Measurements from ENCODE around the gene HEYL.

HEYL gene

DNA sequence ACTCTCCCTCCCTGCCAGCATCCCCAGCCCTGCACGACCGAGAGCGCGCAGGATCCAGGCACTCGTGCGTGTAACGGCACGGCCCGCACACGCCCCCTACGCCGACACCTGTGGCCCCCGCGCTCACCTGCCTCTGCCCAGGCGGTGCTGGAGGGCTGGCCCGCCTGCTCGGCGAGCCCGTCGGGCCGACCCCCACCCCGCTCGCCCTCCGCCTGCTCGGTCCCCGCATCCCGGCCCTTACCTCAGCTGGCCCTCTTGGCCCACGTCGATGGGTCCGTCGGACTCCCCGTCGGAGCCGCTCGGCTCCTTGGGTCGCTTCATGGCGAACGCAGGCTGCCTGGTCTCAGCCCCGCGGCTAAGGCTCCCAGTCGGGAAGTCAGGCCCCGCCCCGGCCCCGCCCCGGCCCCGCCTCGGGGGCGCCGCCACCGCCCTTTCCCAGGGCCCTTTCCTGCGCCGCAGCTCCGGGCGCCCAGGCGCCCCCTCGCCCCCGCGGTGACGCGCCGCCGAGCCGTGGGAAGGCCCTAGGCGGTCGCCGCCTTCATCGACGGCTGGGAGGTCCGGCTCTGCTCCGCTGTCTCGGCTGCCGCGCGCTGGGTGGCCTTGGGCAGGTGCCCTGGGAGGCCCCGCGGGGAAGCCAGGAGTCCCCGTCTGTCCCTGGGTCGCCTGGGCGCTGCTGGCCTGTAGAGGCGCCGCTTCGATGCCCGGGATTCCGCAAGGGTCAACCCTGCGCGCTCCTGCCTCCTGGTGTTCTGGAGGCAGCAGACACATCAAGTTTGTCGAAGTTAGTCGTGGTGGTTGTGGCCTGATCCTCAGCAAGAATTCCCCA is at the start of gene HEYL:
TSS of gene HEYL (minus strand) at position 339 of the 826 bp plus-strand sequence. CDS start at position 321, 18 bp downstream.
- peak; percentile 21 for DNase-seq (ENCODE audit: low spot score)

DNA sequence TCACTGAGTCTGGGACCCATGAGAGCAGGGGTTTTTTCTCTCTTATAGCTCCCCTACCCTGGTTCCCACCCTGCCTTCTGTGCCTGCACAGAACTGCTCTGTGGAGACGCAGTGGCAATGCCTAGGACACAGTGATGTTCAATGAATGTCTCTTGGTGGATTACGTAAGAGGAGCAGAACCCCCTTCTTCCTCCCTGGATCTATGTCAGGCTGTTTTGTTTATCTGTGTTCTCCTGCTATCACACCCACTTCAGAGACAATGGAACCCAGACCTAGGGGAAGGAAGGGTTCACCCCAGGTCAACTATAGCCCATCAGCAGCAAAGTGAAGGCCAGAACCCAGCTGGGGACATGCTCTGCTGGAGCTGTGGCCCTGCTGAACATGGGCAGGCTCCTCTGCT is 49.8 kb upstream of the HEYL start:
- no peak for DNase-seq (ENCODE audit: low spot score)

DNA sequence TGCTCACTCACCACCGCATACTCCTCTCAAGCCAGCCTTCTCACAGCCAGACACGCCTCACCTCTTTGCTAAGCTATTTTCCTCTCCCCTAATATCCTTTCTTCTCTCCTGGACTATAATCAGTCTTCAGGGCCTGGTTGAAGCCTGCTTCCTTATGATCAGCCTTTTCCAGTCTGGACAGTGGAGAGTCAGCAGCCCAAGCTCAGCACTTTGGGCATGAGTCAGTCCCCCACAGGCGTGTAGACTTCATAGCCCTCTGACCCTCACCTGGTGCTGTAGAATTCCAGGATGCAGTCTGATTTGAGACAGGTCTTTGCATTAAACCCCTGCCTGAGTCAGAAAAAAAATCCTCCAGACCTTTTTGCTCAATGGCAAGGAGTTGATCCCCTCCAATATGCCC is 49.3 kb upstream of the HEYL start:
- peak; percentile 74 for DNase-seq (ENCODE audit: low spot score)

DNA sequence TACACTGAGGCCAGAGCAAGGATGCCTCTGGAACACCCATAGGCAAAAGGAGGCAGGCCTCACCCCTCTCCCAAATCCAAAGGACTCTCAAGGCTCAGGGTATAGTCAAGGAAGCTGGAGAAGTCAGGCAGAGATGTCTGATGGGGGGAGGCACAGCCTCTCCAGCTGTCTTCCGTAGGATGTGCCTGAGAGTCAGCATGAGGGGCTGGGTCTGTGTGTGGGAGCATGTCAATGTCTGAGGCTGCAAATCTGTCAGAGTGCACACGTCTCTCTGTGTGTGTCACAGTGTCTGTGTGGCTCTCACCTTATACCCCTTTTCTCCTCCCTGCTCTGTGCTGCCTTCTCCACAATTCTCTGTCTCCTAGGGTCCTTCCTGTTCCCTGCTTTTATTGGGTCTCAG is 47.8 kb upstream of the HEYL start:
- DNase-seq (ENCODE audit: low spot score), result no peak

DNA sequence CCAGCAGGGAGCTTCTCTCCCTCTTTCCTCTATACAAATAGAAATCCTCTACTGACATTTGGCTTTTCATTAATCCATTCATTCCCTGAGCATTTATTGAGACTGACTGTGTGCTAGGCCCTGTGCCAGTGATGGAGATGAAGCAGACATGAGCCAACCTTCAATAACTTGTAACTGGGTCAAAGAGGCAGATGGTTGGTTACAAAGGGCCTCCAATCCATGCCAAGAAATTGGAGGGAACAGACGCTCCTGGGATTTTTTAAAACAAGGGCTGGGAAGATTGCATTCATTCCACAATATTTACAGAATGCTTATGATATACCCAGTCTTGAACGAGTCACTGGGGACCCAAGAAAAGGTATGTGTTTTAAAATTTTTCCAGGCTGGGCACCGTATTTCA is 45.6 kb upstream of the HEYL start:
- DNase-seq (ENCODE audit: low spot score), result no peak

DNA sequence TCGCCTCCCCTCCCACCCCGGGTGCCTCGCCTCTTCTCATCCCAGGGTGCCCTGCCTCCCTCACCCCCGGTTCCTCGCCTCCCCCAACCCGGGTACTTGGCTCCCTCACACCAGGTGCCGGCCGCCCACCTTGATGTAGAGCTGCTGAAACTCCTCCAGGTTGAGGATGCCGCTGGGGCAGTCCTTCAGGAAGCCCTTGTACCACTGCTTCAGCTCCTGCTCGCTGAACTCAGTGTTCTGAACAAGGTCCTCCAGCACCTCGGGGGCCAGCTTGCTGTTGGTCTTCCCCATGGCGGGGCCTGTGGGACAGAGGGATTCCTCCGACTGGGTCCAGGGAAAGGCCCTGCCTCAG is 44.8 kb upstream of the HEYL start:
- no peak for DNase-seq (ENCODE audit: low spot score)

DNA sequence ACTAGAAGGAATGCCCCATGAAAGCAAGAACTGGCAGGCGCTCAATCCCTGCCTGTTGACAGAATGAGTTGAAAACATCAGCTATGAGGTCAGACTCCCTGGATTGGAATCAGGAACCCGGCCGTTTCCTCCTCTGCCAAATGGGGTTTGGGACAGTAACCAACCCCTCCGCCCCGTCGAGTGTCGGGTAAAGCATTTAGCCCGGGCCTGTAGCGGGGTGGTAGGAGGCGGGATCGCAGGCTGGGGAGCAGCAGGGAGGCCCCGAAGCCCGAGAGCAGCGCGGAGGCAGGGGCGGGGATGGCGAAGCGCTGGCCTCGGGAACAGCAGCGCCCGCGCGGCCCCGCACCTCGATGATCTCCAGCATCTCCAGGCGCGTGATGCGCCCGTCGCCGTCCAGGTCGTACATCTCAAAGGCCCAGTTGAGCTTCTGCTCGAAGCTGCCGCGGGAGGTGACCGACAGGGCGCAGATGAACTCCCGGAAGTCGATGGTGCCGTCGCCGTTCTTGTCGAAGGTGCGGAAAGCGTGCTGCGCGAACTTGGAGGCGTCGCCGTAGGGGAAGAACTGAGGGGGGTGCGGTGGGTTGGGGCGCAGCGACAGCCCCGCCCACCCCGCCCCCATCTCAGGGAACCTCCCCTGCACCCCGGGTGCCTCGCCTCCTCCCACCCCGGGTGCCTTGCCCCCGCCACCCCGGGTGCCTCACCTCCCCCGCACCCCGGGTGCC is 44.3 kb upstream of the HEYL start:
- no peak for DNase-seq (ENCODE audit: low spot score)

DNA sequence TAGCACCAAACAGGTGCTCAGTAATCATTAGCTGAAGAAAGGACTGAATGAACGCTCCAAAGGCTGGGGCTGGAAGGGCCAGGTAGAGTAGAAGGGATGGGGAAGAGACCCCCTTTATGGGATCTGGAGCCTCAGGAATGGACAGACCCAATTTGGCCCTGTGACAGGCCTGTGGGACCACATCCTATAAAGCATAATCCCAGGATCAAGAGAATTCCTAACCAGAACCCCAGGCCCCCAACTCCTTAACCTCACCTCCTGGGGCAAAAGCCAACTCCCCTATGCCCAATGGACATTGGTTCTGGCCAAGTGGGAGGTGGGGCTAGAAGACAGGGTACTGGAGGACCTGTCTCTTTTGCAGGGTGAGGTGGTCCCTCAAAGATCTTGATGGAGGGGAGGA is 42.6 kb upstream of the HEYL start:
- DNase-seq (ENCODE audit: low spot score), result no peak

DNA sequence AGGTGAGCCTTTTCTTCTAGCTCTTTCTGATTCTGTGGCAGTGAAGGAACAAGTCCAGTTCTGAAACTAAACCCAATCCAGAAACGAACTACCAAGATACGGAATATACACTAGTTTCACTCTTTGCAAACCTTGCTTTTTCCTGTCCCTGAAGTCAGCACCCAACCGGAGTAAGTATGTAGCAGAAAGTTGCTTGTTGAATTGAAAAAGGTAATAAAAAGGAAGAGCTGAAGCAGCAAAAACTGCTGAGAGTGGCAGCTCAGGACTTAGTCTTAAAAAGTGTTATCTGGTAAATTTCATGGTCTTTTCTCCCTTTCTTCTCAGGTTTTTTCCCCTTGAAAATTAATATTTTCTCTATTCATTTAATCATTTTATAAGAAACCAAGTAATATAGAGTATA is 41.9 kb upstream of the HEYL start:
- DNase-seq (ENCODE audit: low spot score), result no peak

DNA sequence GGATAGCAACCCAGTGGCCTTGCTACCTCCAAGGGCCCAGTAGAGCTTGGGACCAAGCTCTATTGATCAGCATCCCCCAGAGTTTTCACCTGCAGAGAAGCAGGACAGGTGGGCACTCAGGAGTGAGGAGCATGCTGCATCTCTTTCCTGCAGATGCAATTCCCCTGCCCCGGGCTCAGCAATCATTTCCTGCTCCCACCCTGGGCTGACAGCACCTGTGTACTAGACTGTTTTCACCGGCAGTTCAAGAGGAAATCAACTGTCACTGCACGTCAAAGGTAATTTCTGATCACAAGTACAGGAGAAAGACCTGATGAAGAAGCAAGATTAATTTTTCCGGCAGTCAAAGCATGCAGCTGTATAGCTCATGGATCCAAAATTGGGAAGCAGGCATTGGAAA is 41.3 kb upstream of the HEYL start:
- no peak for DNase-seq (ENCODE audit: low spot score)

DNA sequence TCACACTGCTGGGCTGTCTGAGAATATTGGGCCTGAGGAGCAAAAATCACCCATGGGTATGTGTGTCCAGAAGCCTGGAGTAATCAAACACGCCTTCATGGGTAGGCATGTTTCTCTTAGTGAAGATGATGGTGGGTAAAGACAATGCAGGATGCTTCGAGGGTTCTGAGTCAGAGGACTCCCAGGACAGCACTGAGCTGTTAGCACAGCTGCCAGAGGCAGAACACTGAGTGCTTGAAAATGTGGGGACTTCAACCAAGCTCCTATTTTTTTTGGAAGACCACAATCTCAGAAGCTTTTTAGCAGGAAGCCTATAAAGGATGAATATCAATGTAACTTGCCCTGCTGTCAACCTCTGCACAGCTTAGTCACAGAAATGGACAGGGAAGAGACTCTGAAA is 40.4 kb upstream of the HEYL start:
- DNase-seq (ENCODE audit: low spot score), result no peak

DNA sequence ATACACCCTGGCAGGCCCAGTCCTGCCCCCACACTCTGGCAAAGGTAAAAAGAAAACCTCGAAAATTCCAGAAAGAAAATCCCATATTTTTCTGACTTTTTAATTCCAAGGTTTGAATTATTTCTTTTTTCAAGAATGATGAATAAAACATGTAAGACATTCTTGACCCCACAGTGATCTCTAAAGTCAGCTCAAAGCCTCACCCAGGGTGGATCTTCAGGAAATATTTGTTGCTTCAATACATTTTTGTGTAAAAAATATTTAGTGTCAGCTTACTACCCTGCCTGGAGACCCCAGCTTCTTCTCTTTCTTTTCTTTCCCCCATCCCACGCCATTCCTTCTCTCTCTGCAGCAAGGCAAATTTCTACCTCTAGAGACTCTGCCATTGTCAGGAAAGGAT is 39.4 kb upstream of the HEYL start:
- DNase-seq (ENCODE audit: low spot score), result no peak

DNA sequence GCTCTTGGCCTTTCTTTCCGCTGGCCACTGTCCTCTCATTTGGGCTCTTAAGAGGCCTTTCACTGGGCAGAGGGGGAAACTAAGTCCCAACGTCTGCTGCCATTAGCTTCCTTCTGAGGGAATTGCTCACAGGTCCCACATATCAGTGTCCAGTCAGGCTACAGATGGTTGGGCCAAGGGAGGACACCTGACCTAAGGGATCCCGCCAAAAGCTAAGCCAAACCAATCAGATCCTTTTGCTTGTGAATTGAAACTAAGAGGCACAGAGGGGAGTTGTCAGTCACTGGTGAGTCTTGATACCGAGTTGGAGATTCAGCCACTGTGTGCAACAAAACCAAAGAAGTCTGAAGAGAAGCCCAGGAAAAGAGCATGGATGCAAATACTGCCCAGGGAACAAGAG is 38.2 kb upstream of the HEYL start:
- DNase-seq (ENCODE audit: low spot score), result no peak

DNA sequence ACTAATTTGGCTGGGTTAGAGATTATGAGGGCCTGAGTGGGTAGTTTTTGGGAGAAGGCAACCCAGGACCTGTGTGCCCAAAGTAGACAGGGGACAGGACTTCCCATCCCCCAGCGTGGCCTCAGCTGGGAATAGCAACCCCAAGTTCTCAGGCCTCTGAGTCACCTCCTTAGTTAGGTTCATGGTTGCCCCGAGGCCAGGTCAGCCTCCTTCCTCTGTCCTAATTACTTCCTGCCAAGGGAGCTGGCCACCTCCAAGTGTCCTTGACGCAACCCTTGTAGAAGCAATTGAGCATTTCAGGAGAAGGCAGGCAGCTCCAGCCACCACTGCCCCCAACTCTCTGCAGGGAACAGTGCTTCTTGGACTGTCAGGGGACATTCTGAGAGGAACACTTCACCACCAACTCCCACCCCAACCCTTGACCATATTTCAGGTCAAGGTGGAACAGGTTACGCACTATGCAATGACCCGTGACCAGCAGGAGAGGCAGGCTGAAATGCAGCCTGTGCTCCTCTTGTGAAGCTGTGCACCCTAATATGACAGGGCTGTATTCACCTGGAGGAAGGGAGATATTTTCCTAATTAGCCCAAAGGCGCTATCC is 37.6 kb upstream of the HEYL start:
- peak; percentile 27 for DNase-seq (ENCODE audit: low spot score)

DNA sequence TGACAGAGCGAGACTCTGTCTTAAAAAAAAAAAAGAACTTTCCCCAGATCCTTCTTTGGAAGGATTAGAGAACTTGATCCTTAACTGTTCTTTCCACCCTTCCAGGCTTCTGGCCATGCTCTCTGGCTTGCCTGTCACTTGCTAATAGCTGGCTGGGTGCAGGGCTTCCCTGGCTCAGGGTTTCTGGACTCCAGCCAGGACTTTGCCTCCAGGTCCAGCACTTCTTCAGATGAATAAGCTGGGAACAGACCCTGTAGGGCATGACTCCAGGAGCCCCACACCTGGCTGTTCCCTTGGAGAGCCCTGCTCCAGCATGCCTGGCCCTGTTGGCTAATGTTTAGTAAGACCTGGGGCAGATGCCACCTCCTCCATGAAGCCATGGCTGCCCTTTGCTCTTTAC is 35.8 kb upstream of the HEYL start:
- DNase-seq (ENCODE audit: low spot score), result peak; percentile 24

DNA sequence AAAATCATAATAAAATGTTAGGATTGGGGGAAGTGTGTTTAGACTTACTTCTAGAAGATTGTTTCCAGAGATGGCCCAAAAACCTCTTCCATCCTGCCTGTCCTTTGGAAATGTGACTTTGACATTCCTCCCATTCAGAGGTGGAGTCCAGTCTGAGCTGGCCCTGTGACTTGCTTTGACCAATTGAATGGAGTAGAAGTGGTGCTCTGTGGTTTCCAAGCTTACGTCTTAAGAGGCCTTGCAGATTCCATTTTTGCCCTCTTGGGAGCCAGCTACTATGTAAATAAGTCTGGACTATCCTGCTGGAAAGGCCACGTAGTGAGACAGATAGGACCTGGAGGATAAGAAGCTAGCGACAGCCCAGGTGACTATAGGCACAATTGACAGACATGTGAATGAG is 33.8 kb upstream of the HEYL start:
- no peak for DNase-seq (ENCODE audit: low spot score)

DNA sequence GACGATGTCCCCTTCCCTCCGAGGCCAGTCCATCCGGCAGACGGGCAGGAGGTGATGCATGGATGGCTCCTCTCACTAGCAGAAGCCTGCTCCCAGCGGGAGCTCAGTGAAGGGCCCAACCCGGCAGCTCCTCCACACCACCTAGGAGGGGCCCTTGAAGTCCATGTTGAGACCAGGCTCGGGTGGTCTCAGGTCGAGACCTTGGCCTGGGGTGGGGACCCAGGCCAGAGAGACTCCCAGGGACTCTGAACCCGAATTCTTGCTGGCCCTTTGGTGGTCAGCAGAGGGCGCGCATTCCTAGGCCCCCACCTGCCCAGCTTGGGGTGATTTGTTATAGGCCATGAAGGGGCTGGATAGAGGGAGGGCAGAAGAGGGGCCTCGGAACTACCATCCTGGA is 33.1 kb upstream of the HEYL start:
- DNase-seq (ENCODE audit: low spot score), result no peak

DNA sequence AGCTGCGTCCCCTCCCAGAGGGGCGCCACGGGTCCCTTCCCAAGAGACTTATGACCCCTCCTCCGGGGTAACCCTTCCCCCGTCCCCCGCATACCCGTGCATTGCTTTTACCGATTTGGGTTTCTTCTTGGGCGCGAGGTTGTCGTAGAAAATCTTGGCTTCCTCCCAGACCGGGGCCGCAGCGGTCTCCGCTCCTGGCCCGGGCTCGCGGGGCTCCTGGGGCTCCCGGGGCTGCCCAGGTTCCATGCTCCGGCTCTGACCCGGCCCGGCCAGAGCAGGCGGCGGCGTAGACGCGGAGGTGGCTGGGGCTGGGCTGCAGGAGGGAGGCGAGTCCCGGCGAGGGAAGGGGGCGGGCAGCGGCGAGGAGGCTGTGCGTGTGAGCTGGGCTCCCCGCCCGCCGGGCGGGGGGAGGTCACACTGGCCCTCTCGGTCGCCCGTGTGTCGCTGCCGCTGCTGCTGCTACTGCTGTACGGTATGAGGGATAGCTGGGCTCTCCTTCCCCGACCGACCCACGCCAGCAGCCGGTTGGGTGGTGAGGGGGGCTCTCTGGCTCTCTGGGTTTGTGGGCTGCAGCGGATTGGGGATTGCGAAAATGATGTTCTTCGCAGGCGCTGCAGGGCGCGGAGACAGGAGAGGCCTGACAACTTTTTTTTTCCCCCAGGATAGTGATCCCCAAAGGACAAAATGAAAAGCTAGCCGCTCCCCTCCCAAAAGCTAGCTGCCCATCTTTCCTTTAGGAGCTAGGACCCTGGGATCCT is 32.5 kb upstream of the HEYL start, which contains the start of gene NT5C1A:
TSS of gene NT5C1A (minus strand) at position 315 of the 758 bp plus-strand sequence. CDS start at position 246, 69 bp downstream.
- no peak for DNase-seq (ENCODE audit: low spot score)

DNA sequence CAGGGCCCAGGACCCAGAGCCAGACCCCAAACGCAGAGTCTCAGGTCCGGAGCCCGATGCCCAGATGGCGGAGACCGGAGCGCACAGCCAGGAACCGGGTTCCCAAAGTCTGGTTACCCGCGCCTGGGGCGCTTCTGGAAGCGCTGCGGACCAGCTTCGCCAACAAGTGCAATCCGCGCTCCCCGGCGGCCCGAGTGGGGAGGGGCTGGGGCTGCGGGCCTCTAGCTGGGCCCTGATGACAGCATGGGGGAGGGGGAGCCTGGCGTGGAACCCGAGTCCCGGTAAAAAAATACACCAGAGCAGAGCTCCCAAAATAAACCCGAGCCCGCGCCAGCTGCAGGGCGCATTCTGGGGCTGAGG is 32.0 kb upstream of the HEYL start:
- no peak for DNase-seq (ENCODE audit: low spot score)

DNA sequence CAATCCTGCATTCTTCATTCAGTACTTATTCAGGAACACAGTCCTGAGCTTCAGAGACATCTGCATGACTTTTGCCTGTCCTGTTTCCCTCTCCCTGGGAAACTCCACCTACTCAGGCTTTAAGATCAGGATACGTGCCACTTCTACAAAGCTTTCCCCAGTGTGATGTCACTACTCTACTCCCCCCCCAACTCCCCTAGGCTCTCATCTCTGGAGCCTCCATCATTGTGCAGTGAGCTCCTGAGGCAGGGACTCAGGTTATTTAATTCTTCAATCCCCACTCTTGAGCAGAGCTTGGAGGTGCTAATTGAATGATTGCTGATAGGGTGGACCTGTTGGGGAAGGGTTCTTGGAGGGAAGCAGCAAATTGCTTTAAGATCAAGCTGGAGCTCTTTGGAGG is 31.2 kb upstream of the HEYL start:
- no peak for DNase-seq (ENCODE audit: low spot score)

DNA sequence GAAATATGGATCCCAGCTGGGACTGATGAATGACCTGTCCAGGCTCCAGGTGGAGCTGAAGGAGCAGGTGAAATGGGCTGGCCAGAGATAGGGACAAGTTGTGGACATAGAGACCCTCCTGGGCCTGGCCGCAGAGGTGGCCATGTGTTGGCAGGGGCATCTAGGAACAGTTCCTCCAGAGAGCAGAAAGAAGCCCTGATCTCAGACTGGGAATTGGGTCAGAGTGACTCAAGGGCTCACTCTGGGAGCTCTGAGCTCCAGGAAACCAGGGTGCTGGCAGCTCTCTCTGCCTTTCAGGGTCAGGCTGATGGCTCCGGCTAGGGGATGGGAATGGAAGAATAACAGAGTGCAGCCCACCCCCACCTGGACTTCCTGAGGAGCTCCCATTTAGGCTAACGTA is 29.5 kb upstream of the HEYL start:
- no peak for DNase-seq (ENCODE audit: low spot score)

DNA sequence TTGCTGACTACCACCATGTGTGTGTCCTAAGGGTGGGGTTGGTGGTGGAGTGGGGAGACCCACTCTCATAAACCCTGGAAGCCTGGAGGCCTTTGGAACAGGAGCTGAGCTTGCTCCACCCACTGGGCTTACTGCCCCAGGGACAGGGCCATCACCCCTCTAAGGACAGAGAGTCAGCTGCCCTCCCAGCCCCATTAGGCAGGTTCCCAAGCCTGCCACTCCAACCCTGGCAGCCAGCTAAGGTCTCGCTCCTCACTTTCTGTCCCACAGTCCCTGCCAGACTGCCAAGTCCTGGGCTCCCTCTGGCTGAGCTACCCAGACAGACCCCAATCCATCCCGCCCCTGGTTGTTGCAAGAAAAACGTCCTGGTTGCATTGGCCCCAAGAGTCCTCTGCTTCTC is 28.7 kb upstream of the HEYL start:
- no peak for DNase-seq (ENCODE audit: low spot score)

DNA sequence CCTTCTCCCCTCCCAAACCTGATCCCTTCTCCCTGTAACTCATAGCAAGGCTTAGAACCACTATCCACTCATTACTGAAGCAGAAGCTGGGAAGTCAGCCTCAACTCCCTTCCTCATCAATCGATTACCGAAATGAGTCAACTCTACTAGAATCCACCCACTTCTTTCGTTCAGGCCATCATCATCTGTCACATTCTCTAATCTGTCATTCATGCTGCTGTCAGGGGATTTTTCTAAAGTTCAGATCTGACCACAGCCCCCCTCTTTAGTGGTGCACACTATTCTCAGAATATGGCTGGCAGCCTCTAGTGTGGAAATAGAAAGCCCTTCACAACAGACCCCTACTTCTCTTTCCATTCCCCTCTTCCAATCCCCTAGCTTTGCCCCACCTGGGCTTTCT is 27.3 kb upstream of the HEYL start:
- no peak for DNase-seq (ENCODE audit: low spot score)
